AG10803 (cell line): ENCODE results near the gene SH3RF3.

Source experiments
- DNase-seq: peaks from one replicate; pipeline ENCODE4 v3.0.0; 2010; ENCODE audit warnings: low read depth
- H3K4me3 ChIP-seq: 2 replicates; pipeline ENCODE4 v1.5.1; 2011; ENCODE audit warnings: mild to moderate bottlenecking, low read length, control low read depth
- CTCF ChIP-seq: conservative IDR thresholded peaks from 2 replicates; pipeline ENCODE4 v1.5.1; 2011; ENCODE audit warnings: mild to moderate bottlenecking, low read length, control low read depth, inconsistent platforms

SH3RF3 gene

GRCh38 chr2:109317471-109318095 is 188.6 kb downstream of the SH3RF3 start:
- no peak for TF ChIP-seq CTCF
- peak overlapping the region; percentile 23; the same call in 1 of the 2 replicates for H3K4me3 ChIP-seq
- DNase-seq, result peak; percentile 55

- peak; percentile 38 for TF ChIP-seq CTCF
- peak; percentile 95 for DNase-seq
- H3K4me3 ChIP-seq, result peak overlapping the region; percentile 47
Measured at GRCh38 chr2:109318150-109318948, 189.3 kb downstream of the SH3RF3 start.

GRCh38 chr2:109318949-109319342 is 189.9 kb downstream of the SH3RF3 start:
- H3K4me3 ChIP-seq, result peak overlapping the region; percentile 9; the same call in 1 of the 2 replicates
- TF ChIP-seq CTCF, result no peak
- DNase-seq, result no peak

GRCh38 chr2:109320195-109320922 is 191.4 kb downstream of the SH3RF3 start:
- H3K4me3 ChIP-seq, result no peak overlapping the region
- TF ChIP-seq CTCF, result no peak
- no peak for DNase-seq

GRCh38 chr2:109321570-109321969 is 192.6 kb downstream of the SH3RF3 start:
- DNase-seq, result peak; percentile 71
- peak; percentile 16; the same call in 1 of the 2 replicates for TF ChIP-seq CTCF
- no peak overlapping the region for H3K4me3 ChIP-seq

- DNase-seq, result peak; percentile 99
- H3K4me3 ChIP-seq, result no peak overlapping the region
- no peak; the same call in 1 of the 2 replicates for TF ChIP-seq CTCF
Measured at GRCh38 chr2:109322111-109322510, 193.1 kb downstream of the SH3RF3 start.
